Fibroblast of lung (primary cell): ENCODE measurements around the gene ATRN.

Source experiments
- CTCF ChIP-seq, 2 donors: IDR thresholded peaks in 1 of 2; conservative IDR thresholded peaks in 1 of 2; 1 replicate in 1 of 2; 2 replicates in 1 of 2; pipeline ENCODE4 v1.5.1; 2011 to 2012; ENCODE audit warnings: low read length in 2 of 2, control low read depth in 1 of 2, inconsistent platforms in 1 of 2, low read depth in 1 of 2, mild to moderate bottlenecking in 1 of 2
- EZH2 ChIP-seq: IDR thresholded peaks from 2 replicates; pipeline ENCODE4 v1.5.1; 2012; ENCODE audit warnings: low read length, control low read depth, mild to moderate bottlenecking; ENCODE audit errors: missing control alignments

GRCh38 chr20:3547906-3548305, 77.1 kb downstream of the ATRN start:
- TF ChIP-seq EZH2 (no peak), CTCF (conservative IDR thresholded peaks at IDR 0.05 in 1 of 2, IDR thresholded peaks at IDR 0.05 in 1 of 2; ENCODE audit: low read depth in 1 of 2, low read length in 2 of 2) (no peak)
